ENCODE data around the gene FNBP1. TPM values are rescaled to one million over a fixed set of nuclear protein-coding genes. Genes with fewer than 3 reads are reported as not detected.

The FNBP1 gene
- total RNA-seq, 8 experiments from 2014 or later, result 18.1 to 85.3 (median 29.3) TPM

GRCh38 chr9:130041648-130042405 lies 1.2 kb downstream of the FNBP1 start:
- peak in 3 of 8 experiments; percentile 3 to 6 (median 4) for ATAC-seq (replicated peaks in 6 of 8)
- H3K4me1 ChIP-seq (replicated peaks in 1 of 2), result peaks cover 18 to 24% of the 10 kb centered on the region in 2 donors
- H3K4me3 ChIP-seq, result peak overlapping the region; percentile 63 to 81 (median 74)
- 0 to 25% (median 5%) methylated on average over 1 to 10 of the region's 31 CpGs; no CpG with 5 or more reads in 1 of the 10 experiments for whole genome bisulfite sequencing, 10 experiments
- peak overlapping the region; percentile 86 to 90 for H3K27ac ChIP-seq
- in situ Hi-C loops (cut with MboI; ENCODE audit: low pct_unique_long_range_greater_than_20kb in 2 of 9, low sequenced_read_pairs in 9 of 9, unreplicated experiment in 9 of 9), result no loop called here

GRCh38 chr9:130040984-130041647 lies 1.9 kb downstream of the FNBP1 start:
- 8 to 79% (median 71%) methylated on average over 2 to 7 of the region's 7 CpGs for WGBS, 10 experiments
- no peak overlapping the region for H3K27ac ChIP-seq
- in situ Hi-C loops (cut with MboI; ENCODE audit: low pct_unique_long_range_greater_than_20kb in 2 of 9, low sequenced_read_pairs in 9 of 9, unreplicated experiment in 9 of 9), result no loop called here
- H3K4me3 ChIP-seq, result peak overlapping the region; percentile 63 to 81 (median 74)
- no peak for ATAC-seq (replicated peaks in 6 of 8)
- H3K4me1 ChIP-seq (replicated peaks in 1 of 2), result peaks cover 18 to 24% of the 10 kb centered on the region in 2 donors

GRCh38 chr9:130039528-130040147 lies 3.4 kb downstream of the FNBP1 start:
- no peak overlapping the region for H3K4me3 ChIP-seq
- peaks cover 18 to 23% of the 10 kb centered on the region in 2 donors for H3K4me1 ChIP-seq (replicated peaks in 1 of 2)
- no peak for ATAC-seq (replicated peaks in 6 of 8)
- 68 to 100% (median 93%) methylated on average over 1 to 6 of the region's 6 CpGs for WGBS, 10 experiments
- no peak overlapping the region for H3K27ac ChIP-seq
- in situ Hi-C loops (cut with MboI; ENCODE audit: low pct_unique_long_range_greater_than_20kb in 2 of 9, low sequenced_read_pairs in 9 of 9, unreplicated experiment in 9 of 9), result no loop called here

GRCh38 chr9:130036099-130036498 lies 6.9 kb downstream of the FNBP1 start:
- in situ Hi-C loops (cut with MboI; ENCODE audit: low pct_unique_long_range_greater_than_20kb in 2 of 9, low sequenced_read_pairs in 9 of 9, unreplicated experiment in 9 of 9), result no loop called here
- no peak overlapping the region for H3K27ac ChIP-seq
- peaks cover 10 to 11% of the 10 kb centered on the region in 2 donors for H3K4me1 ChIP-seq (replicated peaks in 1 of 2)
- no peak overlapping the region for H3K4me3 ChIP-seq
- peak in 2 of 8 experiments; percentile 39 to 57 for ATAC-seq (replicated peaks in 6 of 8)

- WGBS, 10 experiments, result 0 to 100% (median 80%) methylated on average over 1 of the region's 1 CpG; no CpG with 5 or more reads in 3 of the 10 experiments
- Histone ChIP-seq H3K27ac (no peak overlapping the region), H3K4me3 (no peak overlapping the region), H3K4me1 (replicated peaks in 1 of 2) (no peaks in the 10 kb centered on the region)
- in situ Hi-C loops (cut with MboI; ENCODE audit: low pct_unique_long_range_greater_than_20kb in 2 of 9, low sequenced_read_pairs in 9 of 9, unreplicated experiment in 9 of 9), result no loop called here
- ATAC-seq (replicated peaks in 6 of 8), result peak in 2 of 8 experiments; percentile 6 to 38
These were observed 8.4 kb downstream of the FNBP1 start for GRCh38 chr9:130034570-130034969.

- 0 to 94% (median 78%) methylated on average over 1 to 3 of the region's 3 CpGs; no CpG with 5 or more reads in 2 of the 10 experiments for WGBS, 10 experiments
- H3K4me3 ChIP-seq, result no peak overlapping the region
- in situ Hi-C loops (cut with MboI; ENCODE audit: low pct_unique_long_range_greater_than_20kb in 2 of 9, low sequenced_read_pairs in 9 of 9, unreplicated experiment in 9 of 9), result no loop called here
- peak in 4 of 8 experiments; percentile 15 to 98 (median 92) for ATAC-seq (replicated peaks in 6 of 8)
- H3K27ac ChIP-seq, result no peak overlapping the region
- no peaks in the 10 kb centered on the region for H3K4me1 ChIP-seq (replicated peaks in 1 of 2)
These were observed 12.3 kb downstream of the FNBP1 start for GRCh38 chr9:130030651-130031127.

GRCh38 chr9:130029223-130029973 lies 13.6 kb downstream of the FNBP1 start:
- WGBS, 10 experiments, result 87 to 100% (median 95%) methylated on average over 1 to 9 of the region's 10 CpGs; no CpG with 5 or more reads in 2 of the 10 experiments
- no peak for ATAC-seq (replicated peaks in 6 of 8)
- in situ Hi-C loops (cut with MboI; ENCODE audit: low pct_unique_long_range_greater_than_20kb in 2 of 9, low sequenced_read_pairs in 9 of 9, unreplicated experiment in 9 of 9), result no loop called here
- no peak overlapping the region for H3K4me3 ChIP-seq
- no peak overlapping the region for H3K27ac ChIP-seq
- H3K4me1 ChIP-seq (replicated peaks in 1 of 2), result no peaks in the 10 kb centered on the region

- 58 to 100% (median 92%) methylated on average over 1 to 5 of the region's 6 CpGs for WGBS, 10 experiments
These were observed 14.3 kb downstream of the FNBP1 start for GRCh38 chr9:130028493-130029222.

GRCh38 chr9:130027533-130028365 lies 15.2 kb downstream of the FNBP1 start:
- no peak for ATAC-seq (replicated peaks in 6 of 8)
- in situ Hi-C loops (cut with MboI; ENCODE audit: low pct_unique_long_range_greater_than_20kb in 2 of 9, low sequenced_read_pairs in 9 of 9, unreplicated experiment in 9 of 9), result no loop called here
- Histone ChIP-seq H3K4me3 (no peak overlapping the region), H3K27ac (no peak overlapping the region), H3K4me1 (replicated peaks in 1 of 2) (no peaks in the 10 kb centered on the region)
- 40 to 100% (median 83%) methylated on average over 1 to 9 of the region's 9 CpGs for WGBS, 10 experiments

More at GRCh38 chr9:130028493-130029222, 14.3 kb downstream of the FNBP1 start:
- in situ Hi-C loops (cut with MboI; ENCODE audit: low pct_unique_long_range_greater_than_20kb in 2 of 9, low sequenced_read_pairs in 9 of 9, unreplicated experiment in 9 of 9), result no loop called here
- Histone ChIP-seq H3K4me3 (no peak overlapping the region), H3K27ac (no peak overlapping the region), H3K4me1 (replicated peaks in 1 of 2) (no peaks in the 10 kb centered on the region)
- no peak for ATAC-seq (replicated peaks in 6 of 8)

GRCh38 chr9:130026583-130027340 lies 16.2 kb downstream of the FNBP1 start:
- Histone ChIP-seq H3K4me3 (no peak overlapping the region), H3K4me1 (replicated peaks in 1 of 2) (no peaks in the 10 kb centered on the region), H3K27ac (no peak overlapping the region)
- WGBS, 10 experiments, result 80 to 100% (median 95%) methylated on average over 1 to 2 of the region's 2 CpGs; no CpG with 5 or more reads in 4 of the 10 experiments
- in situ Hi-C loops (cut with MboI; ENCODE audit: low pct_unique_long_range_greater_than_20kb in 2 of 9, low sequenced_read_pairs in 9 of 9, unreplicated experiment in 9 of 9), result no loop called here
- ATAC-seq (replicated peaks in 6 of 8), result no peak

GRCh38 chr9:130024597-130024994 lies 18.4 kb downstream of the FNBP1 start:
- no peak overlapping the region for H3K4me3 ChIP-seq
- WGBS, 10 experiments, result 63 to 100% (median 98%) methylated on average over 1 to 5 of the region's 5 CpGs
- in situ Hi-C loops (cut with MboI; ENCODE audit: low pct_unique_long_range_greater_than_20kb in 2 of 9, low sequenced_read_pairs in 9 of 9, unreplicated experiment in 9 of 9), result no loop called here
- H3K27ac ChIP-seq, result no peak overlapping the region
- ATAC-seq (replicated peaks in 6 of 8), result no peak
- H3K4me1 ChIP-seq (replicated peaks in 1 of 2), result no peaks in the 10 kb centered on the region

Measured in motor neuron (in vitro differentiated cells).